ENCODE results near the gene C1QTNF4.
"Not testable (repeated sequence)": the region's sequence is repeated elsewhere in the genome, so short reads cannot be mapped to it uniquely, and the experiment has no call there.

- not testable (repeated sequence) for TF ChIP-seq CTCF (IDR thresholded peaks at IDR 0.05; ENCODE audit: borderline replicate concordance, extremely low read depth, low read length, poor library complexity, severe bottlenecking); EZH2 (IDR thresholded peaks at IDR 0.05; ENCODE audit: borderline replicate concordance, low read depth, low read length, severe bottlenecking)
Measured at GRCh38 chr11:47564366-47564765, 29.8 kb downstream of the C1QTNF4 start.
